Activated CD4-positive, CD25-positive, alpha-beta regulatory T cell treated with anti-CD3 and anti-CD28 coated beads, Interleukin-2, amount 50 U/mL, for 72 hours (primary cell): ENCODE measurements around the gene PLD5.
"Not testable (repeated sequence)": the region's sequence is repeated elsewhere in the genome, so short reads cannot be mapped to it uniquely, and the experiment has no call there.

ENCODE experiments used
- DNase-seq: peaks from one replicate; pipeline ENCODE4 v3.0.0; 2021

The PLD5 gene

GRCh38 chr1:242477944-242478343 lies 46.6 kb downstream of the PLD5 start:
- DNase-seq, result no peak

DNA sequence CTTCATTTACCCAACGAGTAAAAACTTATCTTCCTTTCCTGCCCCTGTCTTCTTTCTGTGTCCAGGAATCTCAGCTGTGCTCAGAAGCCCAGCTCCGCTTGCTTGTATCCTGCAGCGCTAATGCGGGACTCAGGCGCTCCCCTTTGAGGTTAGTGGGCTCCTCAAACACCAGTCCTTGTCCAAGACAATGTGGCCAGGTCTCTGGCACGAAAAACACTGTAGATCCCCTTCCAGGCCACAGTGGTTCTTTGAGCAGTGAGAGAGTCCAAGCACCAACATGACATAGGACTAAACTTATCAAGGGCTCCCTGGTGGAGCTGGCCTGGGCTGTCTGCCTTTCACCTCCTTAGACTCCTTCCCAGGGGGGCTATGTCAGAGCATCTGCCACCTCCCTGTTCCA lies 53.7 kb downstream of the PLD5 start:
- no peak for DNase-seq

DNA sequence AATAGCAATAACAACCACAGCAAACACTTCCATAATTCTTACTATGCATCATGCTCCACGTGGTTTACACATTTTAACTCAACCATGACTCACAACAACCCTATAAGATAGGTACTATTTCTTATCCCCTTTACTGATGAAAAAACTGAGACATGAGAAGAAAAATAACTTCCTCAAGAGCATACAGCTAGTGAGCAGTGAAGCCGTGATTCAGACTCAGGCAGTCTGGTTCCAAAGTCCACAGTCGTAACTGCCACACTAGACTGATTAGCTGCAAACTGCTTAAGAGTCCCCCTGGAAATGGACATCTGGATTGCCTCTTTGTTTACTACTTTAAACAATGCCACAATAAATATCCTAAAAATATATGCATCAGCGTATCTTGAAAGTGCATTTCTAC lies 55.7 kb downstream of the PLD5 start:
- no peak for DNase-seq

DNA sequence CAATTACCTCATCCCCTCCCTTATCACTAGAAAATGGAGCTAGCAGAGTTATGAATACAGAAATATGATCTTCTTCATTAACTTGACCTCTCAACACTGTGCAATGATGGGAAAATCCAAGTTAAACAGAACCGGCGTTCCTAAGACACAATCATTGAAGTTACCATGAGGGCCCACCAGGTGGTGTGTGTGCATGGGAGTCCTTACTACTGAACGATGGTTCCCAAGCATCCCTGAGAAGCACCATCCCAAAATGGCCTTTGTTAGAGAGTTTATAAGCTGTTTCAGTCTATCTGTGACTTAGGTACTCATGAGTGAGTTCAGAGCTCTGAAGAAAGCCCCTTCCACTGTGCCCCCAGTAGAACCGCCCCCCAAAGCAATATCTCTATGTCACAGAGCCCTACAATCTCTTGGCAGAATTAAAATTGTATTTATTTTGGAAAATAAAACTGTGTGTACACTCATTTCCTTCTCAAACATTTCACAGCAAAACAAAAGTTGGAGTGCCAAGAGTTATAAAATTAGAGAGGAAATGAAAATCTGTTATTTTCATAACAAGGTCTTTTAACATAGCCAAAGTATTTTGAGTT lies 56.8 kb downstream of the PLD5 start:
- no peak for DNase-seq

DNA sequence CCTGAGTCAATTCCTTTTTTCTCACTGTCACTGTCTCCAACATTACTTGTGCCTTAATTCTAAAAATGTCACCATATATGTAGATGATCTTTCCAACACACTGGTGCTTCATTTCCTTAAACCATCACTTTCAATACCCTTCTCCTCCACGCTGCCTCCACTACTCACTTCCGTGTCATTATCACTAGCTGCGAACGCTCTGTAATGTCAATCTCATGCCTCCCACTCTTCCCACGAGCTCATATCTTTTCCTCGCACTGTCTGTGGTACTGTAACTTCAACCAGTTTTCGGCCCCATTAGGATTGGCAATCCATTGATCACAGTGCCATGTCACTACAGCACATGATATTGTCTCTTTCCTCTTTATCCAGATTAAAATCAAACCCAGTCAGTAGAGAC lies 61.6 kb downstream of the PLD5 start:
- DNase-seq, result no peak

GRCh38 chr1:242459740-242460139 lies 64.8 kb downstream of the PLD5 start:
- DNase-seq, result not testable (repeated sequence)

DNA sequence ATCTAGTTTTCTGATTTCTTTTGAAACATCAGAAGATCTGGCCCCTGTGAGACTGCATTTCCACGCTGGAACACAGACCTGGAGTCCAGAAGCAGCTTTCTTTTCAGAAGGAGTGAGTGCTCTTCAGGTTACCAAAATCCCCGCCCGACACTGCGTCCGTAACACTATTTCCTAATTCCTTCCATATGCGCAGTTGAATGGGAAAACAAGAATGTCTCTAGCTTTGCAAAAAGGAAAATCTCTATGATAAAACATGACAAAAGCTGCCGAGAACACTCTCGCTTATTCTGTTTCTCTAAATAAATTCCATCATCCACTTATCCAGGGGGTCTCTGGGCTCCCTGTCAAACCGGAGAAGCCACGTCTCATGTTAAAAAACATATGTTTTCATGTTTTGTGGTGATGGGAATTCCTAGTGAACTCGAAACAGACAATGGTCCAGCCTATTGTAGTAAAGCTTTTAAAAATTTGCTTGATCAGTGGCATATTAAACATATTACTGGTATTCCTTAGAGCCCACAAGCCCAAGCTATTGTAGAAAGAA lies 67.7 kb downstream of the PLD5 start:
- DNase-seq, result no peak

DNA sequence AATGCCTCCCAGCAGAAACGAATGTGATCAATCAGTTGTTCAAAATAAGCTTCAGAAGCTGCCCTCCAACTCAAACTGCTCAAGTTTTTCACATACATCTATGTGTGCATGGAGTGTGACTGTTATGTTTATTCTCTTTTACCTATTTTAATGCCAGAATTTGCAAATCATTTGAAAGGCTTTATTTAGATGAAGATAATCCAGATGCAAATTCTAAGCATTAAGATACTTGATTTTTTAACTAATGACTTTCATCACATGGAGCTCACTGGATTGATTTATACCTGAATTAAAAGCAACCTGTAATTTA lies 69.5 kb downstream of the PLD5 start:
- no peak for DNase-seq

DNA sequence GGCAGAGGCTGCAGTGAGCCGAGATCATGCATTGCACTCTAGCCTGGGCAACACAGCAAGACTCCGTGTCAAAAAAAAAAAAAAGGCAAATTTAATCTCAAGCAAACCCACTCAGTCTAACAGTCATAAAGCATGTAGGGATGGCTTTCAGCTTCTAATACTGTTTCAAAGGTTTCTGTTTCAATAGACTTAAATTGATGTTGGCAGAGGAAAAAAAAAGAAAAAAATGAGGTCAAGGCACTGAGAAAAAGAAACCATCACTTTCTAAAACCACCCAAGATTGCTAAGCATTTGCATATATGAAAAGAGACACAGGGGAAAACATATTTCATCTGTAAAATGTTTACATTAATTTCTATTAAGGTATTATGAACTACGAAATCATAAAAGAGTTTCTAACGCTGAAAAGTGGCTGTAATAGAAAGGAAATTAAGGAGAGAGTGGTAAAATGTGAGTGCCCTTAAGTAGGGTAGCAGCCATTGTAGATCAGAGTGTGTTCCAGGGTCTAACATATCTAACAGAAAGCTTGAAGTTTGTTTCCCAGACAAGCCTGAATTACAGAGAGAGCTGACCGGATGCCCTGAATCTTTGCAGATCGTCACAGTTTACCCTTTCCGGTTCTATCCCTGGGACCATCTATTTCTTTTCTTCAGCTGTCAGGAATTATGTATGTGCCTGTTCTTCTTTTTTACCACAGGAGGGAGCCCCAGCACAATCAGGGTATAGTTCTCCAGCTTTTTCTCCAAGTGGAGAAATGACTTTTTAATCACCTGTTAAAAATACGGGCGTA lies 70.0 kb downstream of the PLD5 start:
- DNase-seq, result no peak

DNA sequence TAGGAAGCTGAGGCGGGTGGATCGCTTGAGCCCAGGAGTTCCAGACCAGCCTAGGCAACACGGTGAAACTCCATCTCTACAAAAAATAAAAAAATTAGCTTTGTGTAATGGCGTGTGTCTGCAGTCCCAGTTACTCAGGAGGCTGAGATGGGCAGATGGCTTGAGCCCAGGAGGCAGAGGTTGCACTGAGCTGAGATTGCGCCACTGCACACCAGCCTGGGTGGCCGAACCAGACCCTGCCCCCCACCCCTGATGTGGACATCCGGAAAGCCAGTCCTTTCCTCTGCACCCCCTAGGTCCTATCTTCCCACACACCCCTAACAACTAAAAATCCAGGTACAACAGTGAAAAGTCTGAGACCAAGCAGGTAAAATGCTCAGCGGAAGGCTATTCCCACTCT lies 71.9 kb downstream of the PLD5 start:
- DNase-seq, result no peak

GRCh38 chr1:242449661-242450060 lies 74.8 kb downstream of the PLD5 start:
- DNase-seq, result no peak

GRCh38 chr1:242448910-242449645 lies 75.4 kb downstream of the PLD5 start:
- DNase-seq, result no peak

DNA sequence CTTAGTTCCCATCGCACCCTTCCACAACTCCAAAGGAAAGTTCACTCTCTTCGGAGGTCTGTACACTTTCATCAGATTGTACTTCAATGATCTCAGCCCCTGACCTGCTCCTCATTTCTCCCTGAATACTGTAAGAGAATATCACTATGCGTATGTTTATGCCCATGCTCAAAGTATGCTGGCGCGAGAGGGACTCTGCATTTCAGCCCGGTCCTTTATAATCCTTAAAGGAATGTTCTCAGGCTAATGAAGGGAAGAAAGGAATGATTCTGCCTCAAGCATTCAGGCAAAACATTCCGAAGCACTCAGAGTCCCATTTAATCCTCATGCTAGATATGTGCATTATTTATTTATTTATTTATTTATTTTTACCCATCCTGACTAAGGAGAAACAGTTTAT lies 76.8 kb downstream of the PLD5 start:
- no peak for DNase-seq

GRCh38 chr1:242440757-242441156 lies 83.7 kb downstream of the PLD5 start:
- no peak for DNase-seq

GRCh38 chr1:242435200-242435599 lies 89.3 kb downstream of the PLD5 start:
- no peak for DNase-seq

- DNase-seq, result no peak
Measured at GRCh38 chr1:242432491-242433095, 91.9 kb downstream of the PLD5 start.

DNA sequence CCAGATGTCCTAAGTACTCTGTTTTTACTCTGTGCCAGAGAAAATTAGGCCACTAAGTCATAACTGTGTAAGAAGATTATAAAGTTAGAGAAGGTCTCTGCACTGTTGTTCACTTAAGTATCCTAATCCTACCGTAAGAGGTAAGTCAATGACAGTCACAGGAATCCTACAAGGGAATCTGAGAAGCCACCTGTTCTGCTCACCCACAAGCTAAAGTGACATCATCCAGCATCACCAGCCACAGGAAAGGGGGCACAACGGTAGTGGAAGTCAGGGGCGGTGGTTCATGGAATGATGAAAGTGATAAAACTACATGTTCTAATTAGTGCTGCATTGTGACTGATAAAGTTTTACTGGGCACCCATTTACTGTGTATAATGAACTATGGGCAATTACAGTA lies 92.7 kb downstream of the PLD5 start:
- no peak for DNase-seq

DNA sequence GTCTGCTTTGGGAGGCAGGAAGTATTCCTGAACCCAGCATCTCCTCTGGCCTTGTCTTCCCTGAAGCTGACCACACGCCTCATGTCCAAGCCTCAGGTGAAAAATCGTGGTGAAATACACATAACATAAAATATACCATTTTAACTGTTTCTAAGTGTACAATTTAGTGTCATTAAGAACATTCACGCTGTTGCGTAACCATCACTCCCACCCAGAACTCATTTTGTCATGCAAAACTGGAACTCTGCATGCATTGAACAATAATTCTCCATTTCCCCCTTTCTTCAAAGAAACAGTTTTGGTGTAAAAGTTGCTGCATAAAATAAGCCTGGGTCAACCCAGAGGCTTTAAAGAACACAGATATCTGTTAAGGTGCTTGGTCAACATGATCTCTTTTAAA lies 93.5 kb downstream of the PLD5 start:
- DNase-seq, result no peak

DNA sequence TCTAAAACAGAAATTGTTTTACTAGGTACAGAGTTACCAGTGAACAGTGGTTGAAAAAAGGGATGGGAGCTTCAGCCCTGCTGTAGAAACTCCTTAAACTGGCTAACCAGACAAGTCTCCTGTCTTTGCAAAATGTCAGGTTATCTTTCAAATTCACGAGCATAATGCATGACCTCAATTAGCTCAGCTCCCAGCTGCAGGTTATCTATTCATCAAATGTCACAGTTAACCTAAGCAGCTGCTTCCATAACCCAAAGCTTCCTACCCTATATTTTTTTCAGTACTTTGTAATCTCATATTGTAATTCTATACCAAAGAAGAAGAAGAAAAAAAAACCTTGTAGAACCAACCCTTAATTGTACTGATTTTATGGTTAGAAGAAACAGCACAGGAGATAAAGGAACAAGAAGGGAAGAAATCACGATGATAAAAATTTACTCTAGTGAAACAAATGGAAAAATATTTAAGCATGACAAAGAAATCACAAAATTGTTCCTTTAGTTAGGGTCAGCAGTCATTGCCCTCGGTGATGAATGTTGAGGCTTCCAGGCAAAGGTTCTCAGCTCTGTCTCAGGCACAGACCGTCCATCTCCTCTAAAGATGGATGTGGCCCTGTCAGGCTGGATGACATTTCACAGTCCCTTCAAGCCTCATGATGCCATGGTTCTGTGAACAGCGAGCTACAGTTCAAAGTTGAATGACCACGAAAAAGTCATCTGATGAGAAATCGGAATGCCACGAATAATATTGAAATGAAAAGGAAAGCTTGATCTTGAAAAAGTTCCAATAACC lies 95.9 kb downstream of the PLD5 start:
- no peak for DNase-seq

DNA sequence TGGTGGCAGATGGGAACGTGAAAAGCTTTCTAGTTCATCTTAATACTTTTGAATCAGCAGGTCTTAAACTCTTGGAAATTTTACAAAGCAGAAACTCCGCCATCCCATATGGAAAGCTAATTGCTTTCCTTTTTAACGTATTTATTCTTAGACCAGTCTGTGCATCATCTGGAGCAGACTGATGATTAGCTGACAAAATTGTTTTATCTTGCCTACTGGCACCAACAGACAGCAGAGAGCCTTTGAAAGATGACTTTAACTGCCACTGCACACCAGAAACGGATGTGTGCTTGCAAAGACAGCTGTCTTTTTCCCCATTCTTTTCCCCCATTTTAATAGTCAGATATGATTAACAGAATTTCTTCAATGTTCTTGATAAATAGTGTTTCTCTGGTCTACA lies 97.0 kb downstream of the PLD5 start:
- DNase-seq, result no peak

DNA sequence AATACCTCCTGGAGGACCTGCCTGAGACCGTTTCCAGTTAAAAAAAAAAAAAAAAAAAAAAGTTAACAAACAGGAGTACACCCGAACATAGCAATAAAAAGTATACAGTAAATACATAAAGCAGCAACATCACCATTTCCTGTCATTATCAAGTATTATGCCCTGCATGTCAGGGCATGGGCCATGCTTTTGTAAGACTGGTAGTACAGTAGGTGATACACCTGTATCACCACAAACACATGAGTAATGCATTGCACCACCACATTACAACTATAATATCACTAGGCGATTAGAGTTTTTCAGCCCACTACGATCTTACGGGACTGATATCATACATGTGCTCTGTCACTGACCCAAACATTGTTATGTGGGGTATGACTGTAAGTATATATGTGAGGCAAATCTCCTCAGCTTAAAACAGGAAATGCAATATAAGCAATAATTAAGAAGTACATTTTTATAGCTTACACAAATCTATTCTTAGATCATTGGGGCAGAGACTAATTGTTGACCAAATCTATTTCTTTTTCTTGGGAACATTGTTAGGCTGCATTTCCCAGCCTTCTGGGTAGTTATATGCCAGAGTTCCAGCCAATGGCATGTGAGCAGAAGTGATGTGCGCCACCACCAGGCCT lies 98.1 kb downstream of the PLD5 start:
- no peak for DNase-seq

DNA sequence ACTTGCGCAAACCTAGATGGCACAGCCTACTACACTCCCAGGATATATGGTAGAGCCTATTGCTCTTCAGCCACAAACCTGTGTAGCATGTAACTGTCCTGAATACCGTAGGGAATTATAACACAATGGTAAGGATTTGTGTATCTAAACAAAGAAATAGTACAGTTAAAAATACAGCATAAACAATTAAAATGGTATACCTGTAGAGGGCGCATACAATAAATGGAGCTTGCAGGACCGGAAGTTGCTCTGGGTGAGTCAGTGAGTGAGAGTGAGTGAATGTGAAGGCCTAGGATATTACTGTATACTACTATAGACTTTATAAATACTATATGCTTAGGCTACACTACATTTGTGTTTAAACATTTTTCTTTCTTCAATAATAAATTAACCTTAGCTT lies 99.3 kb downstream of the PLD5 start:
- no peak for DNase-seq
